ENCODE data around the gene MAP7. TPM values are rescaled to one million over a fixed set of nuclear protein-coding genes. Genes with fewer than 3 reads are reported as not detected.

MAP7 gene
- total and polyA plus RNA-seq, 8 donors: 15.7 to 22.0 (median 17.3) TPM

DNA sequence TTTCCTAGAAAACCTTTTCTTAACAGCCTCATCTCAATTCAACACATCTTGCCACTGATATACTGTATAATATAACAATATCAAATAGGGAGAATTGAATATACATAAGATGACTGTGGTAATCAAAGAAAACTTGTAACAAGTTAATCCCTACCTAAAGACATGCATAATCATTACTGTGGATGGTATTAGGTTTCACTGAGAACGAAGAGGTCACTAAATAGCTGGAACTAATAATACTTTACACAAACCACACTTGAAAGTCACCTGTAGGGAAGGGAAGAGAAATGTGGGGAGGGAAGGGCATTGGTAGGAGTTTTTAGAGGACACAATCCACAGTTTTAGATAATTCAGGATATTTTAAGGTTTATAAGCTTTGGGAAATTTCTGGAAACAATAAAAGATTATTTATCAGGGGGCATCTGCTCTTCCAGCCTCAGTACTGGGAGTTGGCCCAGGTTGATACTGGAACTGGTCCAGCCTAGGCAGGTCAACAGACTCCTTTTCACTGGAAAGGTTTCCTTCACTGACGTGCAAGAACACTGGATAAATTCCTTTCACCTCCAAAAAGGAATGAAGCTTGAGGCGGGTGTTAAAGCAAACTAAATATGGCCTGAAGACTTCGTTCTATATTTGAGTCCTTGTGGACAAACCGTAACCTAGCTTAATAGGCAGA, 44.0 kb downstream of the MAP7 start:
- DNase-seq: no peak
- H3K4me3 ChIP-seq: no peak overlapping the region
- H3K36me3 ChIP-seq: no peaks in the 10 kb centered on the region
- H3K27ac ChIP-seq: no peak overlapping the region
- intact Hi-C loops (cut with DNase I): no loop called here
- no peaks in the 10 kb centered on the region for H3K9me3 ChIP-seq
- TF ChIP-seq, protein P1, sequence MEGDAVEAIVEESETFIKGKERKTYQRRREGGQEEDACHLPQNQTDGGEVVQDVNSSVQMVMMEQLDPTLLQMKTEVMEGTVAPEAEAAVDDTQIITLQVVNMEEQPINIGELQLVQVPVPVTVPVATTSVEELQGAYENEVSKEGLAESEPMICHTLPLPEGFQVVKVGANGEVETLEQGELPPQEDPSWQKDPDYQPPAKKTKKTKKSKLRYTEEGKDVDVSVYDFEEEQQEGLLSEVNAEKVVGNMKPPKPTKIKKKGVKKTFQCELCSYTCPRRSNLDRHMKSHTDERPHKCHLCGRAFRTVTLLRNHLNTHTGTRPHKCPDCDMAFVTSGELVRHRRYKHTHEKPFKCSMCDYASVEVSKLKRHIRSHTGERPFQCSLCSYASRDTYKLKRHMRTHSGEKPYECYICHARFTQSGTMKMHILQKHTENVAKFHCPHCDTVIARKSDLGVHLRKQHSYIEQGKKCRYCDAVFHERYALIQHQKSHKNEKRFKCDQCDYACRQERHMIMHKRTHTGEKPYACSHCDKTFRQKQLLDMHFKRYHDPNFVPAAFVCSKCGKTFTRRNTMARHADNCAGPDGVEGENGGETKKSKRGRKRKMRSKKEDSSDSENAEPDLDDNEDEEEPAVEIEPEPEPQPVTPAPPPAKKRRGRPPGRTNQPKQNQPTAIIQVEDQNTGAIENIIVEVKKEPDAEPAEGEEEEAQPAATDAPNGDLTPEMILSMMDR (IDR thresholded peaks at IDR 0.05): no peak
- H3K27me3 ChIP-seq: no peaks in the 10 kb centered on the region
- no peaks in the 10 kb centered on the region for H3K4me1 ChIP-seq
- no peak for ATAC-seq

DNA sequence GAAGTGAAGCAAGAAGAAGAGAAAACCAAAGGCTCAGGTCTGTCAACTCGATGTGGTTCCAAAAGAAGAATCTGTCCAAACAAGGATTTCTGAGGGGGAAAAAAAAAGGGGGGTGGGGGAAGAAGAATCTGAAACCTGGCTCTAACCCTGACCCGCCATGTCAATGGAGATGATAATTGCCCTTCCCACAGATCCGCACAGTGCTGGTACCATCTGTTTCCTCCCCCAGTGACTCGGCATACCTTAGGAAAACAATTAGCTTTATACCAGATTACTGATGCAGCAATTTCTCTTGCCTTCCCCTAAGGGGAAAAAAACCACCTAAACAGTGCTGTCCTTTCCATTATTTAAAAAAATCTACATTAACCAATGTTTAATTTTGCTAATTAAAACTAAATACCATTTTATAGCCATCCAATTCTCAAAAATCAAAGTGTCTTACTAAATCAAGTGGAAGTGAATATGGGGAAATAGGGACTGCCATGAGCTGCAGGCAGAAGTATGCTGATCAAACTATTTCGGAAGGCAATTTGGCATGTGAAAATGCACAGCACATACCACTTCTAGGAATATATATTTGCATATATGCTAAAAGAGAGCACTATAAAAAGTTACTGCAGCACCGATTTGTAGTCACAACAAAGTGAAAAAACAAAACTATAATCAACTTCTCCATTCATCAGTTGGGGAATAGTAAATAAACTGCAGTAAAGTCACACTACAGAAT, 46.8 kb downstream of the MAP7 start:
- no peak overlapping the region for H3K4me3 ChIP-seq
- H3K27ac ChIP-seq: no peak overlapping the region
- no peaks in the 10 kb centered on the region for H3K4me1 ChIP-seq
- DNase-seq: no peak
- H3K27me3 ChIP-seq: no peaks in the 10 kb centered on the region
- ATAC-seq: no peak
- TF ChIP-seq, protein P1 (IDR thresholded peaks at IDR 0.05): no peak
- no peaks in the 10 kb centered on the region for H3K9me3 ChIP-seq
- no peaks in the 10 kb centered on the region for H3K36me3 ChIP-seq
- intact Hi-C loops (cut with DNase I): no loop called here

- TF ChIP-seq, protein P1 (IDR thresholded peaks at IDR 0.05): no peak
- H3K4me3 ChIP-seq: no peak overlapping the region
- intact Hi-C loops (cut with DNase I): no loop called here
- H3K9me3 ChIP-seq: no peaks in the 10 kb centered on the region
- no peaks in the 10 kb centered on the region for H3K36me3 ChIP-seq
- no peaks in the 10 kb centered on the region for H3K4me1 ChIP-seq
- no peaks in the 10 kb centered on the region for H3K27me3 ChIP-seq
- no peak overlapping the region for H3K27ac ChIP-seq
- ATAC-seq: no peak
- DNase-seq: no peak
Observed at GRCh38 chr6:136502786-136503185, 47.4 kb downstream of the MAP7 start.

DNA sequence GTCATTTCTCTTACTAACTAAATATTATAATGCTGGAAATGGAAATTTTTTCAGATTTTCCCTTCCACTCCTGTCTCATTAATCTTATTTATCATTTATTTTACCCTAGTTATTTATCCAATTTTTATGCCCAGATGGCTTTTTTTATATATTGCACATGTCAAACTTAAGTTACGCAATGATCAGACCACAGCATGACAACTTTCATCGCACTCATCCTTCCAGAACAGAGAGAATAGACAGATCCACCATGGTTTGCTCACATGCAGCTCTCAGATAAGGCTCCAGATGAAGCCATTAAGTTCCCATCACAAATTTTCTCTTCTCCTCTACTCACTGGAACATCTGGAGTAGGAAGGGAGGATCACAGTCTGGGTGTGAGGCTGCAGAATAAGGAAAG, 48.7 kb downstream of the MAP7 start:
- Histone ChIP-seq H3K4me3 (no peak overlapping the region), H3K4me1 (no peaks in the 10 kb centered on the region), H3K27me3 (no peaks in the 10 kb centered on the region), H3K9me3 (no peaks in the 10 kb centered on the region), H3K27ac (no peak overlapping the region), H3K36me3 (no peaks in the 10 kb centered on the region)
- DNase-seq (no peak), ATAC-seq (no peak)
- TF ChIP-seq, protein P1 (IDR thresholded peaks at IDR 0.05): no peak
- intact Hi-C loops (cut with DNase I): no loop called here

DNA sequence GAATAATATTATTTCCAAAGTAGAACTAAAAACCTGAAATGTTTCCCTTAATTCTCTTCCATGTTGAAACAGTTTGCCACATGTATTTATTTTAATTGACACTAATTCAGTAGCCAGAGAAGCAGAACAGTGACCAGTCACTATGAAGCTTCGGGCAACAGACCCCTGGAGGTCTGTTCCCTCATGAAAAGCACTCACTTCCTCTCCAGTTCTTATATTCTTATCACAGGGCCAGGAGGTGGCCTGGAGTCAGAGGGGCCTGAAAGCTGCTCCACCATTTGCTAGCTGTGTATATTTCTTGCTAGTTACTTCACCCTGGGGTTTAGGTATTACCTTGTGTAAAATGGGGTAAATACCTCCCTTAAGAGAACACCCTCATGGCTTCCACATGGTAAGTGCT, 49.1 kb downstream of the MAP7 start:
- Histone ChIP-seq H3K36me3 (no peaks in the 10 kb centered on the region), H3K9me3 (no peaks in the 10 kb centered on the region), H3K27ac (no peak overlapping the region), H3K4me3 (no peak overlapping the region), H3K27me3 (no peaks in the 10 kb centered on the region), H3K4me1 (no peaks in the 10 kb centered on the region)
- intact Hi-C loops (cut with DNase I): no loop called here
- TF ChIP-seq, protein P1 (IDR thresholded peaks at IDR 0.05): no peak
- no peak for ATAC-seq
- no peak for DNase-seq
